Calu3 (cell line): ENCODE results near the gene NTM. TPM values are rescaled to one million over a fixed set of nuclear protein-coding genes. Genes with fewer than 3 reads are reported as not detected.

Source experiments
- BruUV-seq: library from RNA; stranded (reverse); fragments of 400-500 nt; replicated peaks from 2 replicates; lab custom pipeline; 2021; lab: Mats Ljungman, UMichigan
- CTCF ChIA-PET: fragments of 300-600 bp; sonication (Branson Sonifier 250); formaldehyde crosslinking; loops from one replicate; lab custom pipeline; 2022; ENCODE audit warnings: antibody characterized with exemption; lab: Charles Lee
- DNase-seq: peaks from one replicate; pipeline ENCODE4 v3.0.0; 2022
- H3K27ac Mint-ChIP-seq: one replicate; pipeline ENCODE4 v1.8.0; 2022; ENCODE audit warnings: mixed read lengths; ENCODE audit not compliant: unreplicated experiment
- H3K27me3 Mint-ChIP-seq: one replicate; pipeline ENCODE4 v1.8.0; 2022; ENCODE audit warnings: mixed read lengths; ENCODE audit not compliant: unreplicated experiment
- H3K36me3 Mint-ChIP-seq: one replicate; pipeline ENCODE4 v1.8.0; 2022; ENCODE audit warnings: mild to moderate bottlenecking, moderate library complexity, mixed read lengths; ENCODE audit not compliant: insufficient read depth, unreplicated experiment
- H3K4me1 Mint-ChIP-seq: one replicate; pipeline ENCODE4 v1.8.0; 2022; ENCODE audit warnings: mild to moderate bottlenecking, low read depth, mixed read lengths; ENCODE audit not compliant: unreplicated experiment
- H3K4me3 Mint-ChIP-seq: one replicate; pipeline ENCODE4 v1.8.0; 2022; ENCODE audit warnings: mild to moderate bottlenecking, low read depth, moderate library complexity, mixed read lengths; ENCODE audit not compliant: unreplicated experiment
- H3K9me3 Mint-ChIP-seq: one replicate; pipeline ENCODE4 v1.8.0; 2022; ENCODE audit warnings: low read depth, mixed read lengths; ENCODE audit not compliant: unreplicated experiment
- CTCF ChIP-seq: fragments of 200-600 bp; IDR thresholded peaks from one replicate; pipeline ENCODE4 v1.8.0; 2022; ENCODE audit warnings: antibody characterized with exemption; ENCODE audit not compliant: unreplicated experiment
- intact Hi-C: fragments of 100-400 bp; cut with micrococcal nuclease; formaldehyde crosslinking; loops from one replicate; pipeline ENCODE4 v1.10.0; 2022; ENCODE audit not compliant: unreplicated experiment
- total RNA-seq: library from RNA; stranded (reverse); gene quantifications from 2 replicates; pipeline ENCODE4 v1.2.3, GENCODE V29; 2022

The NTM gene
- total RNA-seq, 1 experiment from 2014 or later, result not detected

DNA sequence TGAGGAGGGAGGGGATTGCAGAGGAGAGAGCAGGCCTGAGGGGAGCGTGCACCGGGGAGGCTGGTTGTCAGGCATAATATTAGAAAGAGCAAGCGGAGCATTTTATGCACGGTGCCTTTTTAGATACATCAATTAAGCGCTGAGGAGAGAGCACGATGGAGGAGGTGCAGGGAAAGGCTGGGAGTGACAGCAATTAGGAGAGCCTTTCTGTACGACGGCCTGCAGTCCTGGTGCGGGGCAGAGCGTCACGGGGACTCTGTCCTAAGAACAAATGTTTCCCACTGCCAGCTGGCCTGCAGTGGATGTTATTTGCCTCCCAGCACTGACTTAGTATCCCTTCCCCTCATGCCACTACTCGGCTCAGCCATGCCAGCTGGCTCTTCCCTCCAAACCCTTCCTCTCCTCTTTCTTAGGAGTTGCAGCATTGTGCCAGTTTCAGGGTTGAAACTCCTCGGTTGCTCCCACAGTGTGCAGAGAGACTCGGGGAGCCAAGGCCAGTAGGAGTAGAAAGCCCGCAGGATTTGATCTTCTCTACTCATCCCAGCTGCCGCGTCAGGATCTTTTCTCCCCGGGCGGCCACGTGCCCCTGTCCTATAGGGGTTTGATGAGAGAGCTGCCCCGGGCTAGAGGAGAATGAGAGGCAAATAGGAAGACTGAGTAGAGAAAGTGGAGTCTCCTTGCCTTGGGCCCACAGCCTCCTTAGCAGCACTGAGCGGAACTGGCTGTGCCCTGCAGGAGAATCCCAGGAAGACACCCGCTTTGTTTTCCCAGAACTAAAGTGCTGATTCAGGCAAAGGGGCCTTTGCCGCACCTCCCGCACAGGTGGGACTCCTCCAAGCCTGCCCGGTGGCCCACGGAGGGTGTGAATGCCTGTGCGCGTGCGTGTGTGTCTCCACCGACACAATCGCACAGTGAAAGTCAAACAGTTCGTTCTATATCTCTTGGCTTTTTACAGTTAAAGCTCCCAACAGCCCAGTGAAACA lies 875.3 kb downstream of the NTM start:
- CTCF ChIA-PET, result no interaction called here
- no peaks in the 10 kb centered on the region for H3K36me3 Mint-ChIP-seq
- BruUV-seq, result no TSS peak
- H3K9me3 Mint-ChIP-seq, result peaks cover 21% of the 10 kb centered on the region
- intact Hi-C loops, result no loop called here
- H3K4me1 Mint-ChIP-seq, result no peaks in the 10 kb centered on the region
- no peak overlapping the region for H3K4me3 Mint-ChIP-seq
- DNase-seq, result no peak
- H3K27me3 Mint-ChIP-seq, result no peaks in the 10 kb centered on the region
- TF ChIP-seq CTCF, result no peak
- no peak overlapping the region for H3K27ac Mint-ChIP-seq

GRCh38 chr11:132248580-132248979 lies 878.2 kb downstream of the NTM start:
- Mint-ChIP-seq H3K36me3 (no peaks in the 10 kb centered on the region), H3K9me3 (peaks cover 26% of the 10 kb centered on the region), H3K27me3 (no peaks in the 10 kb centered on the region), H3K4me1 (no peaks in the 10 kb centered on the region), H3K4me3 (no peak overlapping the region), H3K27ac (no peak overlapping the region)
- BruUV-seq, result no TSS peak
- DNase-seq, result no peak
- TF ChIP-seq CTCF, result no peak
- intact Hi-C loops, result no loop called here
- CTCF ChIA-PET, result no interaction called here

DNA sequence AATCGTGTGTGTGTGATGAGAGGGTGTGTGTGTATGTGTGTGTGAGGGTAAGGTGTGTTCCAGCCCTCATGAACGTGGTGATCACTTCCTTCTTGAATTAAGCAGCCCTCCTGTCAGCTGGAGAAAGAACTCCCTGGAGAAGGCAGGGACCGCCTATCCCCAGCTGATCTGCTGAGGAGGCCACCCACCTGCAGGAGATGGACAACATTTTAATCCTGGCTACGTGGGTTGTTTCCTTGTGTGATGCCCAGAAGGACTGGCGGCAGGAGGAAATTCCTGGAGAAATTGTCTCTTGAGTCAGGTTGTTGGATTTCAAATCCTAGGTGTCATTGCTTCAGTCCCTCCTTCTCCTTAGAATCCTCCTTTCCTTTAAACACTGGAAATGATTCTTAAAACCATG lies 878.8 kb downstream of the NTM start:
- BruUV-seq, result no TSS peak
- TF ChIP-seq CTCF, result no peak
- H3K27me3 Mint-ChIP-seq, result no peaks in the 10 kb centered on the region

GRCh38 chr11:132251061-132251460 lies 880.6 kb downstream of the NTM start:
- CTCF ChIA-PET, result interaction anchor here (0.7 kb wide), 1 partner anchor 21 kb away, joined by 4 read pairs; no protein-coding TSS in a partner anchor
- Mint-ChIP-seq H3K4me1 (no peaks in the 10 kb centered on the region), H3K9me3 (peaks cover 18% of the 10 kb centered on the region), H3K27me3 (no peaks in the 10 kb centered on the region), H3K4me3 (no peak overlapping the region), H3K36me3 (no peaks in the 10 kb centered on the region), H3K27ac (no peak overlapping the region)
- no peak for DNase-seq
- intact Hi-C loops, result no loop called here
- no TSS peak for BruUV-seq
- no peak for TF ChIP-seq CTCF

More for the DNA sequence above, 878.8 kb downstream of the NTM start:
- H3K4me3 Mint-ChIP-seq, result no peak overlapping the region
- H3K9me3 Mint-ChIP-seq, result peaks cover 26% of the 10 kb centered on the region
- no peaks in the 10 kb centered on the region for H3K4me1 Mint-ChIP-seq
- no peak for DNase-seq
- CTCF ChIA-PET, result no interaction called here
- intact Hi-C loops, result no loop called here
- no peak overlapping the region for H3K27ac Mint-ChIP-seq
- H3K36me3 Mint-ChIP-seq, result no peaks in the 10 kb centered on the region
